Sigmoid colon (tissue), 4 donors: ENCODE results near the gene RAB3C.
A peak's percentile ranks its signal among the peaks of the same experiment; 100 is the strongest.

ENCODE experiments used
- EP300 ChIP-seq, 4 donors: sonication (generic); formaldehyde crosslinking; IDR thresholded peaks; one replicate each; pipeline ENCODE4 v1.6.1; 2017; ENCODE audit warnings: antibody characterized with exemption in 4 of 4
- POLR2AphosphoS5 ChIP-seq, 4 donors: sonication (generic); formaldehyde crosslinking; IDR thresholded peaks; one replicate each; pipeline ENCODE4 v1.6.1; 2017; ENCODE audit warnings: antibody characterized with exemption in 4 of 4
- TF ChIP-seq, protein P1 (sequence below), 4 experiments: fragments of 450-650 bp in 3 of 4; fragments of 200-600 bp in 1 of 4; IDR thresholded peaks; one replicate each; pipeline ENCODE4 v1.5.1; 2016 to 2019; ENCODE audit warnings: antibody characterized with exemption in 4 of 4, mild to moderate bottlenecking in 3 of 4, moderate library complexity in 2 of 4

GRCh38 chr5:58887721-58888409, 305.0 kb downstream of the RAB3C start:
- TF ChIP-seq EP300 (IDR thresholded peaks at IDR 0.05) (no peak), POLR2AphosphoS5 (IDR thresholded peaks at IDR 0.05) (peak in 1 of 4 donors; percentile 33)
- TF ChIP-seq, protein P1, sequence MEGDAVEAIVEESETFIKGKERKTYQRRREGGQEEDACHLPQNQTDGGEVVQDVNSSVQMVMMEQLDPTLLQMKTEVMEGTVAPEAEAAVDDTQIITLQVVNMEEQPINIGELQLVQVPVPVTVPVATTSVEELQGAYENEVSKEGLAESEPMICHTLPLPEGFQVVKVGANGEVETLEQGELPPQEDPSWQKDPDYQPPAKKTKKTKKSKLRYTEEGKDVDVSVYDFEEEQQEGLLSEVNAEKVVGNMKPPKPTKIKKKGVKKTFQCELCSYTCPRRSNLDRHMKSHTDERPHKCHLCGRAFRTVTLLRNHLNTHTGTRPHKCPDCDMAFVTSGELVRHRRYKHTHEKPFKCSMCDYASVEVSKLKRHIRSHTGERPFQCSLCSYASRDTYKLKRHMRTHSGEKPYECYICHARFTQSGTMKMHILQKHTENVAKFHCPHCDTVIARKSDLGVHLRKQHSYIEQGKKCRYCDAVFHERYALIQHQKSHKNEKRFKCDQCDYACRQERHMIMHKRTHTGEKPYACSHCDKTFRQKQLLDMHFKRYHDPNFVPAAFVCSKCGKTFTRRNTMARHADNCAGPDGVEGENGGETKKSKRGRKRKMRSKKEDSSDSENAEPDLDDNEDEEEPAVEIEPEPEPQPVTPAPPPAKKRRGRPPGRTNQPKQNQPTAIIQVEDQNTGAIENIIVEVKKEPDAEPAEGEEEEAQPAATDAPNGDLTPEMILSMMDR (IDR thresholded peaks at IDR 0.05), result no peak
